Measurements from ENCODE around the gene REEP5. TPM values are rescaled to one million over a fixed set of nuclear protein-coding genes. Genes with fewer than 3 reads are reported as not detected.

Gene REEP5
- polyA plus RNA-seq, 1 donor (not counting 4 experiments of a cell fraction or from before 2014, with no cell fraction given), result 298 TPM

DNA sequence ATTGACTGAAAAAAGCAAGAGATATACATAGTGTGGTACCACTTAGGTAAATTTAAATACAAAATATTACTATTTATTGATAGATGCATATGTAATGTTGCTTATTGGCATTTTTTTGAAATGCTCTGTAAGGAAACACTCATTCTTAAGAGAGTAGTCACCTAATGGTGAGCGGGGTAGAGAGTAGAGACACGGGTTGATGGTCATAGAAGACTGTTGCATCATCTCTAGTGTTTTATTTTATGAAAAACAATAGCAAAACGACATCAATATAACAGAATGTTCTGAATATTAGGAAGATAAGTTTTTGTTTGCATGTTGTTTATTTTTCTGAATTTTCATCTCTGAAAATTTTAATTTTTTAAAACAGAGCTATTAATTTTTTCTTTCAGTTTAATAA is 56.9 kb downstream of the REEP5 start:
- no peaks in the 10 kb centered on the region for H4K20me1 ChIP-seq (ENCODE audit: control insufficient read depth, extremely low read depth, insufficient read depth, low read length)
- H3K27me3 ChIP-seq (ENCODE audit: control insufficient read depth, extremely low read depth, insufficient read depth, low read length), result no peaks in the 10 kb centered on the region
- no peak overlapping the region for H2AFZ ChIP-seq (ENCODE audit: control insufficient read depth, low read length)
- no peak overlapping the region for H3K4me2 ChIP-seq (ENCODE audit: control insufficient read depth, extremely low read depth, insufficient read depth, low read depth, low read length)
- dilution Hi-C loops (cut with MboI; ENCODE audit: extremely low pct_ligation_motif_present, low sequenced_read_pairs), result no loop called here
- no peak overlapping the region for H3K4me3 ChIP-seq (ENCODE audit: control insufficient read depth in 2 of 3, extremely low read depth in 1 of 3, insufficient read depth in 2 of 3, low read depth in 1 of 3, low read length in 3 of 3)
- DNase-seq (ENCODE audit: low read depth, low spot score), result no peak
- no peak for FAIRE-seq
- peaks cover 42% of the 10 kb centered on the region for H3K79me2 ChIP-seq (ENCODE audit: control insufficient read depth, insufficient read depth, low read length)
- no peaks in the 10 kb centered on the region for H3K9me3 ChIP-seq (ENCODE audit: control insufficient read depth, low read depth, low read length)
- H3K36me3 ChIP-seq (ENCODE audit: control insufficient read depth in 2 of 2, extremely low read depth in 1 of 2, insufficient read depth in 2 of 2, low read length in 2 of 2), result peaks cover 10 to 19% of the 10 kb centered on the region in 2 experiments
- H3K9ac ChIP-seq (ENCODE audit: control insufficient read depth, extremely low read depth, insufficient read depth, low read length), result no peak overlapping the region
- peaks cover 23% of the 10 kb centered on the region for H3K4me1 ChIP-seq (ENCODE audit: control insufficient read depth, extremely low read depth, insufficient read depth, low read length)
- H3K27ac ChIP-seq (ENCODE audit: control insufficient read depth, insufficient read depth, low read length), result no peak overlapping the region
- TF ChIP-seq CTCF (optimal IDR thresholded peaks at IDR 0.05 in 1 of 3, IDR thresholded peaks at IDR 0.05 in 1 of 3, conservative IDR thresholded peaks at IDR 0.05 in 1 of 3; ENCODE audit: extremely low read depth in 1 of 3, insufficient read depth in 2 of 3, low read length in 3 of 3), result no peak
- TF ChIP-seq EZH2 (IDR thresholded peaks at IDR 0.05; ENCODE audit: low read length), result no peak
- H3K9me1 ChIP-seq (ENCODE audit: control insufficient read depth, extremely low read depth, insufficient read depth, low read length), result no peaks in the 10 kb centered on the region

DNA sequence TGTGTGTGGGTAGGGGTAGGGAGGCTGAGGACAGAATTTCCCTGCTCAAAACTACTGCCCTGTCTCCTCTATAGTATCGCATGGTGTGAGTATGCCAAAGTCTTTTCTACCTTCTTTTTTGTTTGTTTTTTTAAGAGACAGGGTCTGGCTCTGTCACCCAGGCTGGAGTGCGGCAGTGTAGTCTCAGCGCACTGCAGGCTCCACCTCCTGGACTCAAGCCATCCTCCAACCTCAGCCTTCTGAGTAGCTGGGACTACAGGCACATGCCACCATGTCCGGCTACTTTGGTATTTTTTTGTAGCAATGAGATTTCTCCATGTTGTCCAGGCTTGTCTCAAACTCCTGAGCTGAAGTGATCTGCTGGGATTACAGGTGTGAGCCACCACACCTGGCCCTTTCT is 58.5 kb downstream of the REEP5 start:
- dilution Hi-C loops (cut with MboI; ENCODE audit: extremely low pct_ligation_motif_present, low sequenced_read_pairs), result no loop called here
- Histone ChIP-seq H3K79me2 (ENCODE audit: control insufficient read depth, insufficient read depth, low read length) (peaks cover 42% of the 10 kb centered on the region), H3K36me3 (ENCODE audit: control insufficient read depth in 2 of 2, extremely low read depth in 1 of 2, insufficient read depth in 2 of 2, low read length in 2 of 2) (peaks cover 6 to 19% of the 10 kb centered on the region in 2 experiments), H3K4me3 (ENCODE audit: control insufficient read depth in 2 of 3, extremely low read depth in 1 of 3, insufficient read depth in 2 of 3, low read depth in 1 of 3, low read length in 3 of 3) (no peak overlapping the region), H3K9me3 (ENCODE audit: control insufficient read depth, low read depth, low read length) (no peaks in the 10 kb centered on the region), H3K4me1 (ENCODE audit: control insufficient read depth, extremely low read depth, insufficient read depth, low read length) (peaks cover 23% of the 10 kb centered on the region), H3K27me3 (ENCODE audit: control insufficient read depth, extremely low read depth, insufficient read depth, low read length) (no peaks in the 10 kb centered on the region), H4K20me1 (ENCODE audit: control insufficient read depth, extremely low read depth, insufficient read depth, low read length) (no peaks in the 10 kb centered on the region), H3K4me2 (ENCODE audit: control insufficient read depth, extremely low read depth, insufficient read depth, low read depth, low read length) (no peak overlapping the region), H2AFZ (ENCODE audit: control insufficient read depth, low read length) (no peak overlapping the region), H3K9me1 (ENCODE audit: control insufficient read depth, extremely low read depth, insufficient read depth, low read length) (no peaks in the 10 kb centered on the region), H3K9ac (ENCODE audit: control insufficient read depth, extremely low read depth, insufficient read depth, low read length) (no peak overlapping the region), H3K27ac (ENCODE audit: control insufficient read depth, insufficient read depth, low read length) (no peak overlapping the region)
- FAIRE-seq, result no peak
- TF ChIP-seq CTCF (optimal IDR thresholded peaks at IDR 0.05 in 1 of 3, IDR thresholded peaks at IDR 0.05 in 1 of 3, conservative IDR thresholded peaks at IDR 0.05 in 1 of 3; ENCODE audit: extremely low read depth in 1 of 3, insufficient read depth in 2 of 3, low read length in 3 of 3), result no peak
- no peak for TF ChIP-seq EZH2 (IDR thresholded peaks at IDR 0.05; ENCODE audit: low read length)
- no peak for DNase-seq (ENCODE audit: low read depth, low spot score)

All from keratinocyte (primary cell).